GM12875 (cell line): Measurements from ENCODE around the gene SMG6.
"Not testable (repeated sequence)": the region's sequence is repeated elsewhere in the genome, so short reads cannot be mapped to it uniquely, and the experiment has no call there.

Experiments used
- H3K4me3 ChIP-seq: one replicate; pipeline ENCODE4 v1.5.1; 2011; ENCODE audit warnings: low read depth, low read length, control low read depth
- TF ChIP-seq, protein P1 (sequence below): IDR thresholded peaks from 2 replicates; pipeline ENCODE4 v1.5.1; 2011; ENCODE audit warnings: low read depth, mild to moderate bottlenecking, control low read depth, inconsistent platforms, low read length, moderate library complexity, borderline replicate concordance; ENCODE audit not compliant: insufficient read depth

Gene SMG6

DNA sequence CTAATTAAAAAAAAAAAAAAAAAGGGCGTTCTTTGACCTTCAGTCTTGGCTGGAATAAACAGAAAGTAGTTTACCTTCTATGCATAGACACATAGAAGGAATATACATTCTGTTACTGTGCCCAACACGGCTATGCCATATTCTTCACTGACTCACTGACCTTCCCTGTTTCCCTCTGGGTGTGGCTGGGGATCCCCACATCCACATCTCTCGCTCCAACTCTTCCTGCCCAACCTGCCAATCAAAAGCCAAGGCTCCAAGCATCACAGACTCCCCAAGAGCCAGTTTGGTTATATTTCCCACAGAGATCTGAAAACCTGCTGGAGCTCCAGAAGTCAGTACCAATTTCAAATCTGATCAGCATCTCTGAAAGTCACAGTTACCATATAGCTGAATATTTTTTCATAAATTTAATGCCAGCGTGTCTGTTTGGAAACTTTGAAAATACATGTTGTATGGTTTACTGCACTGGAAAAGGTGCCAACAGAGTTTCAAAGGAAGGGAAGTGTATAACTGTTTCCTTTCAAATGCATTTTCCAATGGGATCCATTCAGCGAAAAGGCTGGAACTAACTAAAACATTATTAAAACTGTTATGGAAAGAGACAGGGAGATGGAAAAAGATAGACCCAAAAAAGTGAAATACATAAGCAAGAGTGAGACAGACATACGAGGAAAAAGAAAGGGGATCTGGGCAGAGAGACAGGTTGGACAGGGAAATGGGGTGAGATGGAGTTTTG is 91.8 kb downstream of the SMG6 start:
- TF ChIP-seq, protein P1, sequence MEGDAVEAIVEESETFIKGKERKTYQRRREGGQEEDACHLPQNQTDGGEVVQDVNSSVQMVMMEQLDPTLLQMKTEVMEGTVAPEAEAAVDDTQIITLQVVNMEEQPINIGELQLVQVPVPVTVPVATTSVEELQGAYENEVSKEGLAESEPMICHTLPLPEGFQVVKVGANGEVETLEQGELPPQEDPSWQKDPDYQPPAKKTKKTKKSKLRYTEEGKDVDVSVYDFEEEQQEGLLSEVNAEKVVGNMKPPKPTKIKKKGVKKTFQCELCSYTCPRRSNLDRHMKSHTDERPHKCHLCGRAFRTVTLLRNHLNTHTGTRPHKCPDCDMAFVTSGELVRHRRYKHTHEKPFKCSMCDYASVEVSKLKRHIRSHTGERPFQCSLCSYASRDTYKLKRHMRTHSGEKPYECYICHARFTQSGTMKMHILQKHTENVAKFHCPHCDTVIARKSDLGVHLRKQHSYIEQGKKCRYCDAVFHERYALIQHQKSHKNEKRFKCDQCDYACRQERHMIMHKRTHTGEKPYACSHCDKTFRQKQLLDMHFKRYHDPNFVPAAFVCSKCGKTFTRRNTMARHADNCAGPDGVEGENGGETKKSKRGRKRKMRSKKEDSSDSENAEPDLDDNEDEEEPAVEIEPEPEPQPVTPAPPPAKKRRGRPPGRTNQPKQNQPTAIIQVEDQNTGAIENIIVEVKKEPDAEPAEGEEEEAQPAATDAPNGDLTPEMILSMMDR: no peak
- H3K4me3 ChIP-seq: no peak overlapping the region

DNA sequence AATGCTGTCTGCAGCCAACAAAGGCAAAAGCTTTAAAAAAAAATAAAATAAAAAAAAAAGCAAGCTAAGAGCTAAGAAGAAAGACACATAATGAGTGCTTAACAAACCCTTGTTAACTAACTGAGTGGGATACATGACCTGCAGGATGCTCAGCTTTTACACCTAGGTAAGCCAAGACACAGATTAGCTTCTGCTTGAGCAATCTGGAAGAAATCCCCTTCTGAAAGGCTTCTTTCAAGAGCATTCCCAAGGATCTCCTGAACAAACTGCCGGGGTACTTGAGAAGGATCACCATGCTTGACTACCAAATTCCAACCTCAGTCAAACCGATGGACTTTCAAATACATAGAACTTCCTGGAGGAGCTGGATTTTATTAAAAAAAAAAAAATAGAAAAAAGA is 92.9 kb downstream of the SMG6 start:
- no peak overlapping the region for H3K4me3 ChIP-seq
- TF ChIP-seq, protein P1: no peak

DNA sequence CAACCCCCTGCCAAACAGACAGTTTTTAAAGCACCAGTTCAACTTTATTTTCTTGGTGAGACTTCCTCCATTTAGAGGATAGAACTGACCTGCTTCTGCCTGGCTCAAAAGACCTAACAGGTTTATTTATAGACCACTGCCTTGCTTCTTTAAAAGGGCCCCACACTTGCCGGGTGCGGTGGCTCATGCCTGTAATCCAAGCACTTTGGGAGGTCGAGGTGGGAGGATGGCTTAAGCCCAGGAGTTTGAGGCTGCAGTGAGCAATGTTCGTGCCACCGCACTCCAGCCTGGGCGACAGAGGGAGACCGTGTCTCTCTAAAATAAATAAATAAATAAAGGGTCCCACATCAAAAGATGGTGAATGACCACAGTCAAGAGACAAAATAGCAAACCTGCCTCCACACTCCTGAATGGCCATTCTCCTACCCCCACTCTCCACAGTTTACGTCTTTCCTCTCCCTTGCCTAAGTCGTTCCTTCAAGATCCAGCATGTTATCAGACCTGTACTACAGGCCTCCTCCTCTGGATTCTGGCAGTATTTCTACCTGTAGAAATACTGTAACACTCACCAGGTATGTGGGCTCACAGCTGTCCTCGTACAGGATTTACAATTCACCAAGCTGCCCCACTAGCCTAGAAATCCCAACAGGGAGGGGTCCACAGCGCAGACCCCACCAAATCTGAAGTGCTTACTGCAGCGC is 95.6 kb downstream of the SMG6 start:
- no peak overlapping the region for H3K4me3 ChIP-seq
- TF ChIP-seq, protein P1: no peak

DNA sequence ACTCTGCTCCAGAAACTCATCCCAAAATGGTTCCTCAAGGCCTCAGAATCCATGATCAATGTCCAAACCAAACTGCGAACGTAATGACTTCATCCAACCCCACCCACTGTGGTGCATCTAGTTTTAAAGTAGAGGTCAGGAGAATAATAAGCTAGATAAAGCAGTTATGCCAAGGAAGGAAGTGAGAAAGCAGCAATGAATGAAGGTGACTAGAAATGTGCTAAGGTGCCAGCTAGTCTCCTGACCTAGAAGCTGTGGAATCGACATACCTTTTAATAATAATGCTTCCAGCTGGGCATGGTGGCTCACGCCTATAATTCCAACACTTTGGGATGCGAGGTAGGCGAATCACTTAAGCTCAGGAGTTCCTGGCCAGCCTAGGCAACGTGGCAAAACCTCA is 99.2 kb downstream of the SMG6 start:
- TF ChIP-seq, protein P1: no peak
- no peak overlapping the region for H3K4me3 ChIP-seq

DNA sequence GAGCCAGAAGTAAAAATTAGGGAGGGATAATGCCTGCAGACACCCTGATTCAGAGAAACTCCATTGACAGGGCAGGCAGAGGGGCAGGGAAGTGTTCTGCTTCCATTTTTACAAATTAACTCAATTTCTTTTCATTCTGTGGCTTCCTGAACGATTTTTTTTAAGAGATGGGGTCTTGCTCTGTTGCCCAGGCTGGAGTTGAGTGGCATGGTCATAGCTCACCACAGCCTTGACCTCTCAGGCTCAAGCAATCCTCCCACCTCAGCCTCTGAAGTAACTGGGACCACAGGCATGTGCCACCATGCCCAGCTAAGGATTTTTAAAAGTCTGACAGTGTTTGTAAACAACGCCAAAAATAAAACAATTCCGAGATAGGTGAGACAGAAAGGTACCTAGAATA is 99.8 kb downstream of the SMG6 start:
- TF ChIP-seq, protein P1: no peak
- H3K4me3 ChIP-seq: no peak overlapping the region

DNA sequence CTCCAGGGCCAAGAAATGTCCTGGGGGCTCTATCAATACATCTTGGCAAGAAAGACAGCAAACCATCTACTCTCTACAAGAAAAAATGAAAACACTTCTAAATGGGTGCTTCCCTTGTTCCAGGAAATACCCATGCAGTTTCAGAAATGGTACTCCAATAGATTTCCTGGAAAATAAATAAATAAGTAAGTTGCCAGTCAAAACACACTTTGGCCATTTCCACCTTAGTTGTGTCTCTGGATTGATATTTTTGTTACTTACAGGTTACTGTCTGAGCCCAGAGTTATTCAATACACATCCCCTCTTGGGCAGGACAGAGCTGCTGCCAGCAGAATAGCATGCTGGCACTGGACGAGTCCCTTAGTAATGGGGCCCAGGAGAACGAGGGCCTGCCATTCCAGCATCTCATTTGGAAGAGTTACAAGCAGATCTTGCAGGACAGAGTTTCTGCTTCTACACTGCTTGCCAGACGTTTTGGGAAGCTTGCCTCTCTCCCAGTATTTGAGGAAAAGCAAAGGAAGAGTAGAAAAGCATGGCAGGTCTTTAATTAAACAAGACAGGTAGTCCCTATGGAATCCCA is 100.5 kb downstream of the SMG6 start:
- TF ChIP-seq, protein P1: no peak

DNA sequence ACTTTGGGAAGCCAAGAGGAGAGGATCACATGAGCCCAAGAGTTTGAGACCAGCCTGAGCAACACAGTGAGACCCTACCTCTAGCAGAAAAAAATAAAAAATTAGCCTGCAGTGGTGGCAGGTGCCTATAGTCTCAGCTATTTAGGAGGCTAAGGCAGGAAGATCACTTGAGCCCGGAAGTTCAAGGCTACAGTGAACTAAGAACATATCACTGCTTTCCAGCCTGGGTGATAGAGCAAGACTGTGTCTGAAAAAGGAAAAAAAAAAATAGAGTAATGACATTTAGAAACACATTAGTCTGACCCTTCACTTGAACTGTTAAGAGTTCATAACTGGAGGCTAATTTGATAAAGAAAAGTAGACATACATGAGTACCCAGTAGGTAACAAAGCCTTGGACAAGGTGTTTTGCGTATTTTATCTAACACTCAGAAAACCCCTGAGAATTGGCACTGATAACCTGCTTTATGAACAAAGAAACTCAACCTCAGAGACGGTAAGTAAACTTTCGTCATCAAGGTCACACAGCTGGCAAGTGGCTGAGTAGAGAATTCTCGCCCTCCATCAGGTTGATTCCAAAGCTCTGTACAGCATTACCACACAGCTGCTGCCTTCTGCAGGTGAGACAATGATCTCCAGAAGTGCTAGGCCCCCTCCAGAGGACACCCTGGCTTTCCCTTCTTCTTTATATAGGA is 101.1 kb downstream of the SMG6 start:
- no peak overlapping the region for H3K4me3 ChIP-seq
- TF ChIP-seq, protein P1: no peak

More for the DNA sequence above, 100.5 kb downstream of the SMG6 start:
- no peak overlapping the region for H3K4me3 ChIP-seq

DNA sequence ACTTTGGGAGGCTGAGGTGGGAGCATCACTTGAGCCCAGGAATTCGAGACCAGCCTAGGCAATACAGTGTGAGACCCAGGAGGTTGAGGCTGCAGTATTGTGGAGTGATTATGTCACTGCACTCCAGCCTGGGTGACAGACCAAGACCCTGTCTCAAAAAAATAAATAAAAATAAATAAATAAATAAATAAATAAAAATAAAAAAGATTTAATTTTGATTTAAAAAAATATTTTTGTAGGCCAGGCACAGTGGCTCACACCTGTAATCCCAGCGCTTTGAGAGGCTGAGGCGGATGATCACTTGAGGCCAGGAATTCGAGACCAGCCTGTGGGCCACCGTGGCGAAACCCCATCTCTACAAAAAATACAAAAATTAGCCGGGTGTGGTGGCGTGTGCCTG is 104.2 kb downstream of the SMG6 start:
- H3K4me3 ChIP-seq: not testable (repeated sequence)
